Measurements from ENCODE around the gene CDCA4.

DNA sequence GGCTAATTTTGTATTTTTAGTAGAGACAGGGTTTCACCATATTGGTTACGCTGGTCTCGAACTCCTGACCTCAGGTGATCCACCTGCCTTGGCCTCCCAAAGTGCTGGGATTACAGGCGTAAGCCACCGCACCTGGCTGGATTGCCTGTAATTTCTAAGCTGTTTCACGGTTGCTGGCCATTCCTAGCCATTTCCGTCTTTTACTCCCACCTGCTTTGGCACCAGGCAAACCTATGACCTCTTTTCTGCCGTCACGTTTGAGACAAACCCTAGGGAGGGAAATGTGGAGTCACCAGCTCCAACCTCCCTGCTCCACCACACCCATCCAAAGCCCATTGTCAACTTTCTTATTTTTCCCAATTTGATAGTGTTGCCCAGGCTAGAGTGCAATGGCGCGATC is 43.1 kb upstream of the CDCA4 start:
- TF ChIP-seq, protein P1, sequence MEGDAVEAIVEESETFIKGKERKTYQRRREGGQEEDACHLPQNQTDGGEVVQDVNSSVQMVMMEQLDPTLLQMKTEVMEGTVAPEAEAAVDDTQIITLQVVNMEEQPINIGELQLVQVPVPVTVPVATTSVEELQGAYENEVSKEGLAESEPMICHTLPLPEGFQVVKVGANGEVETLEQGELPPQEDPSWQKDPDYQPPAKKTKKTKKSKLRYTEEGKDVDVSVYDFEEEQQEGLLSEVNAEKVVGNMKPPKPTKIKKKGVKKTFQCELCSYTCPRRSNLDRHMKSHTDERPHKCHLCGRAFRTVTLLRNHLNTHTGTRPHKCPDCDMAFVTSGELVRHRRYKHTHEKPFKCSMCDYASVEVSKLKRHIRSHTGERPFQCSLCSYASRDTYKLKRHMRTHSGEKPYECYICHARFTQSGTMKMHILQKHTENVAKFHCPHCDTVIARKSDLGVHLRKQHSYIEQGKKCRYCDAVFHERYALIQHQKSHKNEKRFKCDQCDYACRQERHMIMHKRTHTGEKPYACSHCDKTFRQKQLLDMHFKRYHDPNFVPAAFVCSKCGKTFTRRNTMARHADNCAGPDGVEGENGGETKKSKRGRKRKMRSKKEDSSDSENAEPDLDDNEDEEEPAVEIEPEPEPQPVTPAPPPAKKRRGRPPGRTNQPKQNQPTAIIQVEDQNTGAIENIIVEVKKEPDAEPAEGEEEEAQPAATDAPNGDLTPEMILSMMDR (IDR thresholded peaks at IDR 0.05; ENCODE audit: low read depth, low read length, poor library complexity, severe bottlenecking), result no peak
- no peak for TF ChIP-seq EZH2phosphoT487 (IDR thresholded peaks at IDR 0.05; ENCODE audit: borderline replicate concordance, low read length)
